Measurements from ENCODE around the gene ZDHHC3.
A peak's percentile ranks its signal among the peaks of the same experiment; 100 is the strongest.
"Not testable (repeated sequence)": the region's sequence is repeated elsewhere in the genome, so short reads cannot be mapped to it uniquely, and the experiment has no call there.

The ZDHHC3 gene

DNA sequence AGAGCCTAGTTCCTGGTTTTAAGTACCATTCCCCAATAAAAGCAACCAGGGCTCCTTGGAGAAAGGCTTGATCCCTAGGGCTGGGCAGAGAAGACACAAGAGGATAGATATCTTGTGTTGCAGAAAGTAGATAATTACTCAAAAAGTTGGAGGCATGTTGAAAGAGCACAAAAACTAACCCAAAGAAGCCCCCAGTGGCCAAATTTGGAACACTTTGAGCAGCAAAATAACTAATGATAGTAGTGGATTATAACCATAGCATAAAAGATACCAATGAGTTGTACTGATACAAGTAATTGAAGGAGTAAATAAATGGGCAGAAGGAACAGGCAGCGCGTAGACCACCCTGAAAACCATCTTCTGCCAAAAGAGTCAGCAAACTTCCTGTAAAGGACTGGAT, 12.1 kb upstream of the ZDHHC3 start:
- no peaks in the 10 kb centered on the region for H3K9me3 ChIP-seq (ENCODE audit: insufficient read depth, low read depth, low read length)
- peaks cover 37% of the 10 kb centered on the region for H4K20me1 ChIP-seq (ENCODE audit: insufficient read depth, low read length, poor library complexity, severe bottlenecking)
- H3F3A ChIP-seq (ENCODE audit: low read depth), result no peaks in the 10 kb centered on the region
- H3K4me2 ChIP-seq (ENCODE audit: low read depth, low read length, poor library complexity, severe bottlenecking), result no peak overlapping the region
- TF ChIP-seq CTCF (conservative IDR thresholded peaks at IDR 0.05; ENCODE audit: low read length), result peak; percentile 79
- no peak for TF ChIP-seq EZH2phosphoT487 (IDR thresholded peaks at IDR 0.05; ENCODE audit: borderline replicate concordance)
- no peaks in the 10 kb centered on the region for H3K9me2 ChIP-seq (replicated peaks; ENCODE audit: low read depth, low read length)
- H3K4me3 ChIP-seq (ENCODE audit: low read length, poor library complexity, severe bottlenecking), result no peak overlapping the region
- H3K27me3 ChIP-seq (ENCODE audit: insufficient read depth, low read length, poor library complexity, severe bottlenecking), result no peaks in the 10 kb centered on the region
- H3K4me1 ChIP-seq (ENCODE audit: insufficient read depth, low read length, poor library complexity, severe bottlenecking), result peaks cover 21% of the 10 kb centered on the region
- peaks cover 48% of the 10 kb centered on the region for H3K79me2 ChIP-seq (ENCODE audit: insufficient read depth, low read length)
- H3K9ac ChIP-seq (ENCODE audit: low read depth, low read length, poor library complexity, severe bottlenecking), result no peak overlapping the region
- H3K36me3 ChIP-seq (ENCODE audit: insufficient read depth, low read length), result peaks cover 31% of the 10 kb centered on the region; the same call in 1 of the 2 replicates
- H2AFZ ChIP-seq (ENCODE audit: low read length), result no peak overlapping the region

DNA sequence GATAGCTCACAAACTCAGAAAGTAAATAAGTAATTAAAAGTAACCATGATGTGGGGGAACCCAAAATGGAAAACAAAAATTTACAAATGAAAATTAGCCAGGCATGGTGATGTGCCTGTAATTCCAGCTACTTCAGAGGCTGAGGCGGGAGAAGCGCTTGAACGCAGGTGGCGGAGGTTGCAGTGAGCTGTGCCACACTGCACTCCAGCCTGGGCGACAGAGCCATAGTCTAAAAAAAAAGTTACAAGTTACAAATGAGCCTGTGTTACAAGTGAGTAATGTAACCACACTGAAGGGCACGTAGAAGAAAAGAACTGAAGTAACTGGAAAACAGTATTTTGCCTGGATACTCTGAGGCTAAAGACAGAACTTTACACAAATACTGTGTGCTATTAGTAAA, 11.4 kb upstream of the ZDHHC3 start:
- Histone ChIP-seq H2AFZ (ENCODE audit: low read length) (no peak overlapping the region), H3K4me1 (ENCODE audit: insufficient read depth, low read length, poor library complexity, severe bottlenecking) (peaks cover 21% of the 10 kb centered on the region), H3K4me3 (ENCODE audit: low read length, poor library complexity, severe bottlenecking) (no peak overlapping the region), H3K9ac (ENCODE audit: low read depth, low read length, poor library complexity, severe bottlenecking) (no peak overlapping the region), H3K79me2 (ENCODE audit: insufficient read depth, low read length) (peaks cover 51% of the 10 kb centered on the region), H3K36me3 (ENCODE audit: insufficient read depth, low read length) (peaks cover 28% of the 10 kb centered on the region; the same call in 1 of the 2 replicates), H3K9me2 (replicated peaks; ENCODE audit: low read depth, low read length) (no peaks in the 10 kb centered on the region), H3K9me3 (ENCODE audit: insufficient read depth, low read depth, low read length) (no peaks in the 10 kb centered on the region), H3K27me3 (ENCODE audit: insufficient read depth, low read length, poor library complexity, severe bottlenecking) (no peaks in the 10 kb centered on the region), H4K20me1 (ENCODE audit: insufficient read depth, low read length, poor library complexity, severe bottlenecking) (peaks cover 38% of the 10 kb centered on the region), H3F3A (ENCODE audit: low read depth) (no peaks in the 10 kb centered on the region), H3K4me2 (ENCODE audit: low read depth, low read length, poor library complexity, severe bottlenecking) (no peak overlapping the region)
- TF ChIP-seq EZH2phosphoT487 (IDR thresholded peaks at IDR 0.05; ENCODE audit: borderline replicate concordance) (no peak), CTCF (conservative IDR thresholded peaks at IDR 0.05; ENCODE audit: low read length) (no peak)

DNA sequence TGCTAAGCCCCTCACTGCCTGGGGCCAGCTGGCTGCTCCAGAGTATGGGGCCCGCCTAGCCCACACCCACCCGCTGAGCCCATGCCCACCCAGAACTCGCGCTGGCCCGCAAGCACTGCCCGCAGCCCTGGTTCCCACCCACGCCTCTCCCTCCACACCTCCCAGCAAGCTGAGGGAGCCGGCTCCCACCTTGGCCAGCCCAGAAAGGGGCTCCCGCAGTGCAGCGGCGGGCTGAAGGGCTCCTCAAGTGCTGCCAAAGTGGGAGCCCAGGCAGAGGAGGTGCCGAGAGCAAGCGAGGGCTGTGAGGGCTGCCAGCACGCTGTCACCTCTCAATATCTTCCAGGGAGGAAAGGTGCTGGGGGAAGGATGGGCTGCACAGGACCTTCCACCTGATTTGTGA, 10.4 kb upstream of the ZDHHC3 start:
- H3K27me3 ChIP-seq (ENCODE audit: insufficient read depth, low read length, poor library complexity, severe bottlenecking); H3K9me3 ChIP-seq (ENCODE audit: insufficient read depth, low read depth, low read length); H3K4me3 ChIP-seq (ENCODE audit: low read length, poor library complexity, severe bottlenecking); H3F3A ChIP-seq (ENCODE audit: low read depth); H3K4me2 ChIP-seq (ENCODE audit: low read depth, low read length, poor library complexity, severe bottlenecking); H3K9me2 ChIP-seq (replicated peaks; ENCODE audit: low read depth, low read length); H2AFZ ChIP-seq (ENCODE audit: low read length); H3K9ac ChIP-seq (ENCODE audit: low read depth, low read length, poor library complexity, severe bottlenecking): not testable (repeated sequence)
- Histone ChIP-seq H3K36me3 (ENCODE audit: insufficient read depth, low read length) (peaks cover 18% of the 10 kb centered on the region; the same call in 1 of the 2 replicates), H3K79me2 (ENCODE audit: insufficient read depth, low read length) (peaks cover 61% of the 10 kb centered on the region), H4K20me1 (ENCODE audit: insufficient read depth, low read length, poor library complexity, severe bottlenecking) (peaks cover 41% of the 10 kb centered on the region), H3K4me1 (ENCODE audit: insufficient read depth, low read length, poor library complexity, severe bottlenecking) (peaks cover 28% of the 10 kb centered on the region)

DNA sequence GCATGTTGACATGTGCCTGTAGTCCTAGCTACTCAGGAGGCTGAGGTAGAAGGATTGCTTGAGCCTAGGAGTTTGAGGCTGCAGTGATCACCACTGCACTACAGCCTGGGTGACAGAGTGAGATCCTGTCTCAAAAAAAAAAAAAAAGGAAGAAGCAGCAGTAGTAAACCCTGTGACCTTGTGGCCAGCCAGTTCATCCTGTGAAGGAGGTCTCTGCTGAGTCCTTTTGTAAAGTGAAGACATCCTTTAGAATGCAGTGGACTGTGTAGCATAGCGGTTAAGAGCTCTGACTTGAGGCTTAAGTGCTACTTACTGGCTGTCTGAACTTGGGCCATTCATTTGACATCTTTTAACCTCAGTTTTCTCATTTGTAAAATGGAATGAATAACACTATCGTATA, 8.4 kb upstream of the ZDHHC3 start:
- Histone ChIP-seq H3K79me2 (ENCODE audit: insufficient read depth, low read length) (peaks cover 77% of the 10 kb centered on the region), H4K20me1 (ENCODE audit: insufficient read depth, low read length, poor library complexity, severe bottlenecking) (peaks cover 58% of the 10 kb centered on the region), H3K4me2 (ENCODE audit: low read depth, low read length, poor library complexity, severe bottlenecking) (peak overlapping the region; percentile 26), H2AFZ (ENCODE audit: low read length) (no peak overlapping the region), H3K9ac (ENCODE audit: low read depth, low read length, poor library complexity, severe bottlenecking) (no peak overlapping the region), H3F3A (ENCODE audit: low read depth) (no peaks in the 10 kb centered on the region), H3K27me3 (ENCODE audit: insufficient read depth, low read length, poor library complexity, severe bottlenecking) (no peaks in the 10 kb centered on the region), H3K4me3 (ENCODE audit: low read length, poor library complexity, severe bottlenecking) (no peak overlapping the region), H3K9me2 (replicated peaks; ENCODE audit: low read depth, low read length) (no peaks in the 10 kb centered on the region), H3K4me1 (ENCODE audit: insufficient read depth, low read length, poor library complexity, severe bottlenecking) (peaks cover 48% of the 10 kb centered on the region), H3K36me3 (ENCODE audit: insufficient read depth, low read length) (no peaks in the 10 kb centered on the region; the same call in 1 of the 2 replicates), H3K9me3 (ENCODE audit: insufficient read depth, low read depth, low read length) (no peaks in the 10 kb centered on the region)
- TF ChIP-seq CTCF (conservative IDR thresholded peaks at IDR 0.05; ENCODE audit: low read length) (no peak), EZH2phosphoT487 (IDR thresholded peaks at IDR 0.05; ENCODE audit: borderline replicate concordance) (no peak)

All from Loucy (cell line).